22Rv1 (cell line): Measurements from ENCODE around the gene NF1.

Experiments
- CTCF ChIP-seq: fragments of 450-650 bp; IDR thresholded peaks from 2 replicates; pipeline ENCODE4 v1.5.1; 2017; ENCODE audit warnings: mild to moderate bottlenecking
- ZFX ChIP-seq: fragments of 450-650 bp; IDR thresholded peaks from 2 replicates; pipeline ENCODE4 v1.6.1; 2017; ENCODE audit warnings: antibody characterized with exemption, borderline replicate concordance

DNA sequence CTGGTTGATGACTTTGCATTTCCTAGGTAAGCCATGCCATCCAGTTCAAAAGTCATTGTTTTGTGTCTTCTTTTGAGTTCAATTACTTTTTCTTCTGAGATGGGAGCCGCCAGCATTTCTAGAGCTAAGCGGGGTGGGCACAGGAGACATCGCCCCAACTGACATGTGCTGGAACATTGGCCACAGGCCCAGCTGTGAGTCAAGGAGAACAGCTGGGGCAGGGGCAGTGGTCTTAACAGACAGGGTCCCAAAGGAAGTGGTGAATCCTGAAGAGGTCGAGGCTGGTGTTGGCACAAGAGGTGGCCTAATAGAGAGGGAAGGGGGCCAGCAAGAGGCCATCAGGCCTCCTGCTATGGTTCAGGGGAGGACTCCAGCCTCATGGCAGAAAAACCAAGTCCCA, 313.8 kb downstream of the NF1 start:
- TF ChIP-seq CTCF = no peak
- TF ChIP-seq ZFX = no peak
